Vagina (tissue), 2 donors: Measurements from ENCODE around the gene FBXL4.
A peak's percentile ranks its signal among the peaks of the same experiment; 100 is the strongest.

Source experiments
- POLR2A ChIP-seq, 2 donors: fragments of 450-650 bp; IDR thresholded peaks; one replicate each; pipeline ENCODE4 v1.6.1; 2017; ENCODE audit warnings: antibody characterized with exemption in 2 of 2, mild to moderate bottlenecking in 2 of 2, moderate library complexity in 2 of 2
- POLR2AphosphoS5 ChIP-seq, 2 donors: sonication (generic); formaldehyde crosslinking; IDR thresholded peaks; one replicate each; pipeline ENCODE4 v1.9.0; 2017; ENCODE audit warnings: antibody characterized with exemption in 2 of 2, mild to moderate bottlenecking in 2 of 2, low read depth in 1 of 2; ENCODE audit not compliant: insufficient read depth in 1 of 2
- TF ChIP-seq, protein P1 (sequence below), 3 experiments: fragments of 450-650 bp in 2 of 3; fragments of 200-600 bp in 1 of 3; sonication (generic) in 1 of 3; IDR thresholded peaks; one replicate each; pipeline ENCODE4 v1.5.1; 2017 to 2019; ENCODE audit warnings: antibody characterized with exemption in 3 of 3, mild to moderate bottlenecking in 2 of 3, moderate library complexity in 2 of 3

DNA sequence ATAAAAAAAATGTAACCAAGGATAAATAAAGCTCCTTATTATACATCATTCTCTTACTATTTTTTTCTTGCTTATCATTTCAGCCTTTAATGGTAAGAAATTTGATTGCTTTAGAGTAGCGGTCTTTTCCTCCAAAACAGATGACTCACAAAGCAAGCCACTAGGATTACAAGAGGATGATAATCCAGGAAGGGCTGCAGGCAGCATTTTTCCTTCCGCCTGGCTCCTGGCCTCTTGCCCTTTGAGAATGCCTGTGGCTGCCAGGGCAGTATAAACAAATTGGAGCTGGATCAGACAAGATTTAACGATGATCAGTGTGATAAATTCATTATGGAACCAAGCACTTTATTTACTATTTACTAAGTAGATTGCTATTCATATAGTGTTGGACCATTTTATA lies 9.7 kb upstream of the FBXL4 start:
- TF ChIP-seq, protein P1, sequence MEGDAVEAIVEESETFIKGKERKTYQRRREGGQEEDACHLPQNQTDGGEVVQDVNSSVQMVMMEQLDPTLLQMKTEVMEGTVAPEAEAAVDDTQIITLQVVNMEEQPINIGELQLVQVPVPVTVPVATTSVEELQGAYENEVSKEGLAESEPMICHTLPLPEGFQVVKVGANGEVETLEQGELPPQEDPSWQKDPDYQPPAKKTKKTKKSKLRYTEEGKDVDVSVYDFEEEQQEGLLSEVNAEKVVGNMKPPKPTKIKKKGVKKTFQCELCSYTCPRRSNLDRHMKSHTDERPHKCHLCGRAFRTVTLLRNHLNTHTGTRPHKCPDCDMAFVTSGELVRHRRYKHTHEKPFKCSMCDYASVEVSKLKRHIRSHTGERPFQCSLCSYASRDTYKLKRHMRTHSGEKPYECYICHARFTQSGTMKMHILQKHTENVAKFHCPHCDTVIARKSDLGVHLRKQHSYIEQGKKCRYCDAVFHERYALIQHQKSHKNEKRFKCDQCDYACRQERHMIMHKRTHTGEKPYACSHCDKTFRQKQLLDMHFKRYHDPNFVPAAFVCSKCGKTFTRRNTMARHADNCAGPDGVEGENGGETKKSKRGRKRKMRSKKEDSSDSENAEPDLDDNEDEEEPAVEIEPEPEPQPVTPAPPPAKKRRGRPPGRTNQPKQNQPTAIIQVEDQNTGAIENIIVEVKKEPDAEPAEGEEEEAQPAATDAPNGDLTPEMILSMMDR (IDR thresholded peaks at IDR 0.05), result no peak
- no peak for TF ChIP-seq POLR2A (IDR thresholded peaks at IDR 0.05)
- TF ChIP-seq POLR2AphosphoS5 (IDR thresholded peaks at IDR 0.05; ENCODE audit: insufficient read depth in 1 of 2, low read depth in 1 of 2), result peak in 1 of 2 donors; percentile 58
